Activated CD4-positive, alpha-beta memory T cell treated with anti-CD3 and anti-CD28 coated beads, Interleukin-2, amount 10 ng/mL, durations not matched to agents 7 days and 5 days (primary cell): ENCODE data around the gene LRIG1. TPM values are rescaled to one million over a fixed set of nuclear protein-coding genes. Genes with fewer than 3 reads are reported as not detected.

Experiments used
- CTCF ChIA-PET: fragments of 350-600 bp; sonication (Branson Sonifier 250); formaldehyde crosslinking; loops from one replicate; lab custom pipeline; 2021; ENCODE audit warnings: antibody characterized with exemption, inconsistent platforms; lab: Charles Lee
- POLR2A ChIA-PET: fragments of 350-600 bp; sonication (Branson Sonifier 250); formaldehyde crosslinking; loops from one replicate; lab custom pipeline; 2021; ENCODE audit warnings: antibody characterized with exemption; lab: Charles Lee
- DNase-seq: peaks from one replicate; pipeline ENCODE4 v3.0.0-alpha.2; 2020
- H3K27ac Mint-ChIP-seq: one replicate; pipeline ENCODE4 v1.8.0; 2021; ENCODE audit warnings: mild to moderate bottlenecking, mixed read lengths
- H3K27me3 Mint-ChIP-seq: one replicate; pipeline ENCODE4 v1.8.0; 2021; ENCODE audit warnings: mixed read lengths
- H3K36me3 Mint-ChIP-seq: one replicate; pipeline ENCODE4 v1.8.0; 2021; ENCODE audit warnings: low read depth, mixed read lengths
- H3K4me1 Mint-ChIP-seq: one replicate; pipeline ENCODE4 v1.8.0; 2021; ENCODE audit warnings: mixed read lengths
- H3K4me3 Mint-ChIP-seq: one replicate; pipeline ENCODE4 v1.8.0; 2021; ENCODE audit warnings: mild to moderate bottlenecking, mixed read lengths
- H3K9me3 Mint-ChIP-seq: one replicate; pipeline ENCODE4 v1.8.0; 2021; ENCODE audit warnings: mixed read lengths
- total RNA-seq, 2 experiments: library from RNA; stranded (reverse); gene quantifications; one replicate each; pipeline ENCODE4 v1.2.3, GENCODE V29; 2021

LRIG1 gene
- total RNA-seq, 2 experiments from 2014 or later = 43.0 to 43.7 TPM

DNA sequence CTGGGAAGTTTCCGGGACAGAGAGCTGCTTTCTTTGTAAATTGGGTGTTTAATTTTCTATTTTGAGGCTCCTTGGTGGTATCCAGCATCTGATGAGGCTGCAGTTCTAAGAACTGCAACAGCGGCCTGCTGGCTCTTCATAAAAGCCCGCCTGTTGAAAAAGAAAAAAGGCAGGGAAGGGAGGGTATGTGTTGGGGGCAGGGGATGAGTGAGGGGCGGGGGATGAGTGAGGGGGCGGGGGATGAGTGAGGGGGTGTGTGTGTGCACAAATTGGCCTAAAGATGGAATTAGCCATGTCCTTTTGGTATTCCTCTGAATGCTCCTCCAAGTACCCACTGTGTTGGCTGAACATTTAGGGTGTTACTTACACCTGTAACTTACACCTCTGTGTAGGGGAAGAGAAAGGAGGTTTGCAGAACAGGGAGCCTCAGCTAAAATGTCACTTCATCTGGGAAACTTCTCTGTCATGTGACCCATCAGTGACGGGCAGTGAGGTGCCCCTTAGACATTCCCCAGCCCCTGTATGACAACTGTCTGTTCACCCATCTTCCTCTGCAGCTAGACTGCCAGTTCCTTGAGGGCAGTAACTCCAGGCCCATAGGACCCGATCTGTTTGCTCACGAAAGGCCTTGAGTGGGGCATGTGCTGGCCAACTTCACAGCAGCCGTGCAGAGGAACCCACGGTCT is 57.6 kb downstream of the LRIG1 start:
- no peak for DNase-seq
- CTCF ChIA-PET = no interaction called here

DNA sequence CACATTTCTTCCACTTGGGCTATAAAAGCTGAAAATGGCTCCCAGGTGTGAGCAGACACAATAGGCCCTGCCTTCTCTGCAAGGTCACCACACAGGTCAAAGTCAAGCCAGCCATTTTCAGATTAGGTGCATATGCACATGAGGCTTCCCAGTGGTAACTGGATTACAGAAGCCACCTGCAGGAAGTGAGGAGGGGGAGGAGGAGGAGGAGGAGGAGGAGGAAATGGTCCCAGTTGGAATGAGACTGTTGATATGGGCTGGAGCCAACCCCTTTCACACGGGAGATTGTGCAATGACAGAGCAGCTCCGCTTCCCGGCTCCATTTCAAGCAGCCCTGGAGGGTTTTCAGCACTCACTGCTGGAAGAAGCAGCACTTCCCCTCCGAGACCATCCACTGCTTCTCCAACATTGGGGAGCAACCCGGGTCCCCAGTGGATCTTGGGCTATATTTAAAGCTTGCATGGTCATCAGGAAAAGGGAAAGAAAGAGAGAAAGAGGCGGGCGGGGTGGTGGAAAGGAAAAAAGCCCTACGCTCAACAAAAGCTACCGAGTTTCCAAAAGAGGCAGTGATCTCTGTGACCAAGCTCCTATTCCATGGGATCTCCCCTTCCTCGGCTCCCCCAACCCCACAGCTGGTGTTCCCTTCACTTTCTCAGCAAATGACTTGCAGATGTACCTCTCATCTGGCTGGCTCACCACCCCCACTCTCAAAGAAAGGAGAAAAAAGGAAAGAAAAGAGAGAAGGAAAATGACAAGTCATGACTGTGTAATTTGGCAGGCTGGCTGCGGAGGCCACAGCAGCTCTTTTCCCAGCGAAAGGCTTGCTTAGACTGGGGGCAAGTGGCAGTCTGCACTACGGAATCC is 58.3 kb downstream of the LRIG1 start:
- Mint-ChIP-seq H3K27ac (no peak overlapping the region), H3K36me3 (peaks cover 20% of the 10 kb centered on the region), H3K27me3 (no peaks in the 10 kb centered on the region), H3K4me3 (no peak overlapping the region), H3K4me1 (peaks cover 14% of the 10 kb centered on the region), H3K9me3 (no peaks in the 10 kb centered on the region)
- DNase-seq = no peak
- POLR2A ChIA-PET = no interaction called here
- CTCF ChIA-PET = no interaction called here

More for the DNA sequence above, 57.6 kb downstream of the LRIG1 start:
- Mint-ChIP-seq H3K36me3 (peaks cover 24% of the 10 kb centered on the region), H3K9me3 (no peaks in the 10 kb centered on the region), H3K27me3 (no peaks in the 10 kb centered on the region), H3K4me3 (no peak overlapping the region), H3K27ac (no peak overlapping the region), H3K4me1 (peaks cover 14% of the 10 kb centered on the region)
- POLR2A ChIA-PET = no interaction called here

DNA sequence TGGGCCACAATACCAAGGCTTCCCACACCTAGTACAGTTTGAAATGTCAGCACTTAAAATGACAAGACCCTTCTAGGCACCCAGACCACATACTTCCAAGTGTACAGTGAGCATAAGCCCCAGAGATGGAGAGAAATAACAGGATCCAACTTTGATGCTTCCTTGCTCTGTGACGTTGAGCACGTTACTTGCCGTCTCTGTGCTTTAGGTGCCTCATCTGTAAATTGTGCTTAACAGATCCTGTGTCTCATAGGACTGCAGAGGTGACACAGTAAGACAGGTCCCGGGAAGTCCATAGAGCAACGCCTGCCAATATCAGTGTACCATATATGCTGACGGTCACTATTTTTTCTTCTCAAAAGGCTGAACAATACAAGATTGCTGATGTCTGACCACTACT is 59.1 kb downstream of the LRIG1 start:
- peaks cover 14% of the 10 kb centered on the region for H3K4me1 Mint-ChIP-seq
- POLR2A ChIA-PET = no interaction called here
- CTCF ChIA-PET = no interaction called here
- H3K27me3 Mint-ChIP-seq = no peaks in the 10 kb centered on the region
- H3K27ac Mint-ChIP-seq = no peak overlapping the region
- DNase-seq = no peak
- H3K36me3 Mint-ChIP-seq = peaks cover 21% of the 10 kb centered on the region
- H3K4me3 Mint-ChIP-seq = no peak overlapping the region
- H3K9me3 Mint-ChIP-seq = no peaks in the 10 kb centered on the region

DNA sequence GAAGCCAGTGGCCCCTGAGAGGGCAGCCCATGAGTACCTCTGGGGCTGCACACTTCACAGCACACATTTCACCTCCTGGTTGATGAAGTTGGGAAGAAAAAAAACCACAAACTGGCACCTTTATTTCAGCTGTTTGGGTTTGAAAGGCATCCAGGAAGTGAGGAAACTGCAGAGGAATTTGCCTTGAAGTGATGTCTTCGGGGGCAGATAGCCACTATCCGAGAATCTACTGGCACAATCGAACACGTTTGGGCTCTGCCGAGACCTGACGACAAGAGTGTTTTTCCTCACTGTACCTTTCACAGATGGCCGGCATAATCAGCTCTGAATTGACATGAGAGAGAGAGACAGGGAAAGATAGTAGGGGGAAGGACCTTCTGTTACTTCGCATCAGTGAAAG is 59.7 kb downstream of the LRIG1 start:
- Mint-ChIP-seq H3K4me1 (peaks cover 14% of the 10 kb centered on the region), H3K4me3 (no peak overlapping the region), H3K27me3 (no peaks in the 10 kb centered on the region), H3K36me3 (peaks cover 21% of the 10 kb centered on the region), H3K27ac (no peak overlapping the region), H3K9me3 (no peaks in the 10 kb centered on the region)
- DNase-seq = no peak
- ChIA-PET CTCF (no interaction called here), POLR2A (no interaction called here)

DNA sequence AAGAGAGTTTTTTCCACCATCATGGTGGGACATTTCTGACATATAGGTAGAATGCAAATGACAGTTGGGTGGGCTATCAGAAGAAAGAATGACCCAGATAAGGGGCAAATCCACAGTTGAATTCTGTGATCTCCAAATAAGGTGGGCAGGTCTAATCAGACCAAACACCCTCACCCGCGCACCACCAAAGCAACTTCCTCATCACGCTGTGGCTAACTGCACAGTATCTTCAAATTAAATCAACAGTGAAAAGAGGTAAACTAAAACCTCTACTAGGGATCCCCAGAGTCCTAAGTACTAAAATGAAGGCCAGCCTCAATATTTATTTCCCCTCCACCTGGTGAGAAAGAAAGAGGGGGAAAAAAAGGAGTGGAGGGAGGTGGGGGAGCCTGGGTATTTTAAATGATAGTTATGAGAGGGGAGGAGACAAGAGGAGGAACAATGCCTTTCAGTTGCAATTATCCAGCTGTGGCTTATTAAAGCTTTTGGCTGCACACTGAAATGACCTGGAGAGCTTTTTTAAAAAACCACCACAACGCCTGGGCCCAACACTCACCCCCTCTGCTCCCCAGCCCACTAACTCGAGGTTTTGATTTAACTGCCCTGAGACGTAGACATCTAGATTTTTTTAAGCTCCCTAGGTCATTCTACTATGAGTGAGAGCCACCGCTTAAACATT is 61.0 kb downstream of the LRIG1 start:
- H3K27ac Mint-ChIP-seq = no peak overlapping the region
- no peaks in the 10 kb centered on the region for H3K9me3 Mint-ChIP-seq
- peaks cover 16% of the 10 kb centered on the region for H3K4me1 Mint-ChIP-seq
- peaks cover 21% of the 10 kb centered on the region for H3K36me3 Mint-ChIP-seq
- H3K27me3 Mint-ChIP-seq = no peaks in the 10 kb centered on the region
- H3K4me3 Mint-ChIP-seq = no peak overlapping the region
- DNase-seq = no peak
- POLR2A ChIA-PET = interaction anchor here (0.9 to 1.3 kb wide), 2 partner anchors 9 to 29 kb away, joined by 3 to 4 read pairs; no protein-coding TSS in a partner anchor
- CTCF ChIA-PET = no interaction called here

DNA sequence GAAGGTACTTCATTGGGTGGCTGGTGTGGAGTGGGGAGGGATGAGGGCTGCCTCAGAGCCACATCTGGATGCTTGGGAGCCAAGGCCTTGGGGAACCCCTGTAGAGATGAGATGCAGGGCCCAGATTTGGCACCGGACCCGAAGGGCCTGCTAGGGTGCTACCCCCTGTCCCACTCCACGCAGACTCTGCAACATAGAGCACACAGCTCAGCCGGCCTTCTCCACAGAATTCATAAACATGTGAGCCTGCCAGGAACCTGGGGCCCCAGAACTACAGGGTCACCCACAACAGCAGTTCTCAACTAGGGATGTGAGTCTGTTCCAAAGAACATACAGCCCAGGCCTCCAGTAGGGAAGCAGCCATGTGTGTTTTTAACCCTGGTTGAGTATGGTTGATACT is 62.8 kb downstream of the LRIG1 start:
- H3K36me3 Mint-ChIP-seq = peaks cover 18% of the 10 kb centered on the region
- H3K4me3 Mint-ChIP-seq = no peak overlapping the region
- H3K9me3 Mint-ChIP-seq = no peaks in the 10 kb centered on the region
- DNase-seq = no peak
- H3K27me3 Mint-ChIP-seq = no peaks in the 10 kb centered on the region
- POLR2A ChIA-PET = no interaction called here
- H3K4me1 Mint-ChIP-seq = peaks cover 27% of the 10 kb centered on the region
- no peak overlapping the region for H3K27ac Mint-ChIP-seq
- CTCF ChIA-PET = no interaction called here

DNA sequence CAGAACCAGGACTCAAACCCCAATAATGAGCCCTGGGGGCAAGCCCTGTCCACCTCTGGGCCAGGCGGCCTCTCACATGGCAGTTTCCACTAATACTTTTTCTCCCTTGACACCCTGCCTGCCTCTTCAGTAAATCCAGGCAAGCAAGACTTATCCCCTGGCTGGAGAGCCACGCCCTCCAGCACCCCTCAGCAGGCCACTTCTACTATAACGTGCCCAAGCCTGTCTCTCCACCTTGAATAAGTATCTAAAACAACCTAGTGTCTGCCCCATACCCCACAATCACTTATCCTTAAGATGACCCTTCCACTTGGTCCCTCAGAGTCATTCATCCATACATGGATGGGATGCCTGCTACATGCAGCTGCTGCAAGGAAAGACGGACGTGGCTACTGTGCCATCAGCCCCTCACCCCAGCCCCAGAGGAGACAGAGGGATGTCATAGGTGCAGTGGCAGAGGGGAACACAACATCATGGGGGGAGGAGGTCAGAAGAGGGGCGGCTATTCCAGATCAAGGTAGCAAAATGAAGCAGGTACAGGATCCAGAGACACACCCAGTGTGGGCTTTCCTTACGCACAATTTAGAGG is 63.4 kb downstream of the LRIG1 start:
- no peak overlapping the region for H3K4me3 Mint-ChIP-seq
- no peak overlapping the region for H3K27ac Mint-ChIP-seq
- DNase-seq = no peak
- H3K27me3 Mint-ChIP-seq = no peaks in the 10 kb centered on the region
- H3K4me1 Mint-ChIP-seq = peaks cover 27% of the 10 kb centered on the region
- H3K9me3 Mint-ChIP-seq = no peaks in the 10 kb centered on the region
- ChIA-PET POLR2A (no interaction called here), CTCF (no interaction called here)
- H3K36me3 Mint-ChIP-seq = peaks cover 19% of the 10 kb centered on the region

DNA sequence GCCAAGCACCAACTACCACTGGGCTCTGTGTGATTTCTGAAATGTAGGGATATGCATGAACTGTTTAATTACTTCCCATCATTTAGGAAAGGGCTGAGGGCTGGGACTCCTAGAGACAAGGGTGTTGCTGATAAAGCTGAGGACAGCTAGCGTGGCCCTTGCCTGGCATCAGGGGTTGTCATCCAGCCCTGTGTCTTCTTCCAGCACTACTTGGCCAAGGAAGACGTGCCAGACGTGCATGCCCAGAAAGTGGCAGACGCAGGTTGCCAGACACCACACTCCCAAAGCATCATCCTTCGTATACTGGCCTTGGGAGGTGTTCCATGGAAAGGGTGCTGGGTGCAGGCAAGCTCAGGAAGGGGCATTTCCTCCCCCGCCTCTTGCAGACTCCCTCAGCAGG is 64.8 kb downstream of the LRIG1 start:
- H3K4me3 Mint-ChIP-seq = no peak overlapping the region
- POLR2A ChIA-PET = no interaction called here
- CTCF ChIA-PET = no interaction called here
- H3K36me3 Mint-ChIP-seq = peaks cover 22% of the 10 kb centered on the region
- H3K27ac Mint-ChIP-seq = no peak overlapping the region
- no peaks in the 10 kb centered on the region for H3K27me3 Mint-ChIP-seq
- no peaks in the 10 kb centered on the region for H3K9me3 Mint-ChIP-seq
- DNase-seq = no peak
- peaks cover 23% of the 10 kb centered on the region for H3K4me1 Mint-ChIP-seq

DNA sequence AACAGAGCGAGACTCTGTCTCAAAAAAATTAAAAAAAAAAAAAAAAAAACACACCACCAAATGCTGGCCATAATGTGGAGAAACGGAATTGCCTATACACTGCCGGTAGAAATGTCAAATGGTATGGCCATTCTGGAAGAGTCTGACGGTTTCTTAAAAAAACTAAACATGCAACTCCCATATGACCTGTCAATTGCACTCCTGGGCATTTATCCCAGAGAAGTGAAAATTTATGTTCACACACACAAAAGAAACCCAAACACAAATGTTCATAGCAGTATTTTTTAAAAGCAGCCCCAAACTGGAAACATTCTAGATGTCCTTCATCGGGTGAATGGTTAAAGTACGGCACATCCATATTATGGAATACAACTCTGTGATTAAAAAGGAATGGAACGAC is 66.1 kb downstream of the LRIG1 start:
- no peaks in the 10 kb centered on the region for H3K9me3 Mint-ChIP-seq
- ChIA-PET CTCF (no interaction called here), POLR2A (no interaction called here)
- peaks cover 24% of the 10 kb centered on the region for H3K36me3 Mint-ChIP-seq
- no peak overlapping the region for H3K4me3 Mint-ChIP-seq
- H3K4me1 Mint-ChIP-seq = peaks cover 15% of the 10 kb centered on the region
- no peak for DNase-seq
- H3K27me3 Mint-ChIP-seq = no peaks in the 10 kb centered on the region
- H3K27ac Mint-ChIP-seq = no peak overlapping the region

DNA sequence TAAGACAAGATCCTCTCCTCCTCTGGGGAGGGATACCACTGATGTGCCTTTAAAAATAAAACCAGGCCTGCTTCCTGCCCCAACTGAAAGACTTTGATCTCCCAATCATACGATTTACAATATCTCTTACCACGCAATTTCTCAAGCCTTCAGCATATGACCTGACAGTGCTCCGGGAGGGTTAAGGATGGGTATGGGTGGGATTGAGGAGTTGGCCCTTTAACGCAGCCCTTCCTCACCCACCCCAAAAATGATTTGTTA is 67.4 kb downstream of the LRIG1 start:
- Mint-ChIP-seq H3K27me3 (no peaks in the 10 kb centered on the region), H3K4me1 (peaks cover 13% of the 10 kb centered on the region), H3K36me3 (peaks cover 26% of the 10 kb centered on the region), H3K9me3 (no peaks in the 10 kb centered on the region), H3K4me3 (no peak overlapping the region), H3K27ac (no peak overlapping the region)
- ChIA-PET POLR2A (no interaction called here), CTCF (interaction anchor here (2.0 kb wide), 1 partner anchor 26 kb away, joined by 5 read pairs; no protein-coding TSS in a partner anchor)
- no peak for DNase-seq

DNA sequence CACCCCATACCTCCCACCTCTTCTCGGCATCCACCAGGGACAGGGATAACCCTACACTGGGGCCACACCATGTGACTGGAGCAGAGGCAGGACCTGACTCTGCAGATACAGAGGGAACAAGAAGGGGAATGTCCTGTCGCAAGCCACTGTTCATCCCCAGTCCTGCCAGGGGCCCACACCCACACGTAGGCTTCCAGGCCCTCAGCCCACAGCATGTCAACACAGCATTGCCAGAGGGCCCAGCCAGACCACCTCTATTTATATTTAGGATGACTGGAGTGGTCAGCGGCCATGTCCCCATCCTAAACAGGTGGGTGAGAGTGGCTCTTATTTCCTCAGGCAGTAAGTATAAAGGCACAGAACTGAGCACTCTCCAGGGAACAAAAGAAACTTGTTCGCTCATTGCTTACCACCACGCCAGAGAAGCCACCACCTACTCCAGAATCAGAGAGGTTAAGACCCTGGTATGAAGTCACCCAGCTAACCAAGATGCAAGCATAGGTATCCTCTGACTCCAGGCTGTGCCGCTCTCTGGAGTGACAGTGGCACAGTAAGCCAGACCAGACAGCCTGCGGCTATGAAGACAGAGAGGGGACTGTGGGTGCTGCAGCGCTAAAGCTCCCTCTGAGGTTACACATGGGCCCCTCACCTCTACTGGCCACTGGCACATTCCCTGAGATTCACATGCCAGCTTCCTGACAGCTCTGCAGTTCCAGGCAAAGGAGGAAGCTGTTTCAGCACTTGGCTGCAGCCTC is 67.9 kb downstream of the LRIG1 start:
- Mint-ChIP-seq H3K27ac (no peak overlapping the region), H3K4me1 (peaks cover 13% of the 10 kb centered on the region), H3K4me3 (no peak overlapping the region), H3K27me3 (no peaks in the 10 kb centered on the region), H3K36me3 (peaks cover 28% of the 10 kb centered on the region), H3K9me3 (no peaks in the 10 kb centered on the region)
- POLR2A ChIA-PET = no interaction called here
- CTCF ChIA-PET = interaction anchor here (2.0 kb wide), 1 partner anchor 25 kb away, joined by 5 read pairs; no protein-coding TSS in a partner anchor
- no peak for DNase-seq

DNA sequence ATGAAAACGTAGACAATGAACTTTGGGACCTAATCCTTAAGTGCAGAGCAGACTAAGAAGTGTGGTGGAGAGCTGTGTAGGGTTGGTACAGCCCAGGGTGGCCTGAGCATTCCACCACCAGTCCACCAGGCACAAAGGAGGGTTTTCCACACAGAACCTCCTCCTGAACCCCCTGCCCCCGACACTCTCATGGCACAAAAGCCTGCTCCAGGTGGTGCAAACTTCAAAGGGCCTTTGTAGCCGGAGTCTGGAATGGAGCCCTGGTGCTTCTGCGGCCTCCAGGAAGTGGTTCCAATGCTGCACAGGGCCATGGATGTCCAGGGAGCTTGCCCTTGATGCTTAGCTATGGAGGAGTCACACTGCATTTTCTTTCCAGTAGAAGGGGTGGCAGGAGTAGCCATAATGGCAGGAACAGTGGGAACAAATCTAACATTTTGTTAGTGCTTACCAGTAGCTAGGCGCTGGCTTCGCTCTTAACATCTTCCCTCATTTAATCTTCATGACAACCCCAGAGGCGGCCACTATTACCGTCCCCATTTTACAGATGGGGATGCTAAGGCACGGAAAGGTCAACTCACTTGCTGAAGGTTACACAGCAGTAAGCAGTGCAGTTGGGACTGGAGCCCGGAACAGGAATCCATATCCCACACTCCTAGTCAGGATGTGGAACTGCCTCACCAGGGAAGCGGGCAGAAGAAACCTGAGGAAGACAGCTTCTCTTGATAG is 68.6 kb downstream of the LRIG1 start:
- Mint-ChIP-seq H3K4me1 (peaks cover 13% of the 10 kb centered on the region), H3K4me3 (no peak overlapping the region), H3K27me3 (no peaks in the 10 kb centered on the region), H3K36me3 (peaks cover 27% of the 10 kb centered on the region), H3K9me3 (no peaks in the 10 kb centered on the region), H3K27ac (no peak overlapping the region)
- POLR2A ChIA-PET = no interaction called here
- CTCF ChIA-PET = interaction anchor here (2.0 kb wide), 1 partner anchor 25 kb away, joined by 5 read pairs; no protein-coding TSS in a partner anchor
- DNase-seq = no peak
